HUDEP-2 (cell line): ENCODE data around the gene SDK1.
A peak's percentile ranks its signal among the peaks of the same experiment; 100 is the strongest.
"Not testable (repeated sequence)": the region's sequence is repeated elsewhere in the genome, so short reads cannot be mapped to it uniquely, and the experiment has no call there.

ENCODE experiments used
- DNase-seq, 76 experiments: peaks; one replicate each; lab custom pipeline; 2025; ENCODE audit not compliant: unreplicated experiment in 76 of 76; lab: John Stamatoyannopoulos, UW

The SDK1 gene

GRCh38 chr7:3696113-3696512 lies 395.1 kb downstream of the SDK1 start:
- DNase-seq: no peak

GRCh38 chr7:3697472-3697871 lies 396.4 kb downstream of the SDK1 start:
- DNase-seq: no peak

- no peak for DNase-seq
Measured at GRCh38 chr7:3705258-3705657, 404.2 kb downstream of the SDK1 start.

DNA sequence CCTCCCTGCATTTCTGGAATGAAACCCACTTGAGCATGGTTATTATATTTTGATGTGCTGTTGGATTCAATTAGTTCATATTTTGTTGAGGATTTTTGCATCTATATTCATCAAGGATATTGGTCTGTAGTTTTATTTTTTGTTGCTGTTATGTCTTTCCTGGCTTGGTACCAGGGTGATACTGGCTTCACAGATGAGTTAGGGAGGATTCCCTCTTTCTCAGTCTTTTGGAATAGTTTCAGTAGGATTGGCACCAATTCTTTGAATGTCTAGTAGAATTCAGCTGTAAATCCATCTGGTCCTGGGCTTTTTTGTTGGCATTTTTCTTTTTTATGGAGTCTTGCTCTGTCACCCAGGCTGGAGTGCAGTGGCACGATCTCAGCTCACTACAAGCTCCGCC lies 405.0 kb downstream of the SDK1 start:
- not testable (repeated sequence) for DNase-seq

DNA sequence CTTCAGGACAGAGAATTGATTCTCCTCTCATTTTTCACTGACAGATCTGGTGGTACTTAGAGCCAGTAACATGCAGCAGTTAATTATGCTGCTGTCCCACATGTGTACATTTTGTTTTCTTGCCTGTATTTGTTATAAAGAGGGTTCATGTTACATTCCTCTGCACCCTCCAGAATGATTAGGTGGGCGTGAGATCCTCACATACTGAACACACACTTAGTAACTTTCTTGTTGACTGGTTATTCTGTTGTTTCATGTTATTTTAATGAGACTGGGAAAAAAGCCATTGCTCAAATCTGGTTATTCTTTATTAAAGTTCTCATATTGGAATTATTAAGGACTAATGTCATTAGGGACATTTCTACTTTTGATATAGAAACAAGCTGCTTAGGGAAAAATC lies 409.1 kb downstream of the SDK1 start:
- no peak for DNase-seq

DNA sequence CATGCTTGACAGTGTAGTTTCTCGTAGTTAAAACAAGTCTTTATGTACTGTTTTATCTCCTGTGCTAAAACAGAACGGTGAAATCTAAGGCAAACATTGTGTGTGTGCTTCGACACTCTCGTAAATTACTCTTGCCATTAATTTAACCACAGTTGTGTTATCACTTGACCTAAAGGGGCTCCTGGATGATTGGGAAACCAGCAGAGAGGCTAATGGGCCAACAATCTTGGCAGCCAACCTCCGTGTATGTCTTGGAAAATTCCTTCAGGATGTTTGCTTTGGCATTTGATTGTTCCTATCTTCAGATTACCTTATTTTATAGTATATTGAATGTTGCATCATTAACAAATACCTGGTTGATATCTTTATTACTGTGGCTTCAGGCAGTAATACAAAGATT lies 409.5 kb downstream of the SDK1 start:
- DNase-seq: no peak

GRCh38 chr7:3712841-3713240 lies 411.8 kb downstream of the SDK1 start:
- DNase-seq: no peak

- DNase-seq: no peak
Measured at GRCh38 chr7:3721422-3721821, 420.4 kb downstream of the SDK1 start.

DNA sequence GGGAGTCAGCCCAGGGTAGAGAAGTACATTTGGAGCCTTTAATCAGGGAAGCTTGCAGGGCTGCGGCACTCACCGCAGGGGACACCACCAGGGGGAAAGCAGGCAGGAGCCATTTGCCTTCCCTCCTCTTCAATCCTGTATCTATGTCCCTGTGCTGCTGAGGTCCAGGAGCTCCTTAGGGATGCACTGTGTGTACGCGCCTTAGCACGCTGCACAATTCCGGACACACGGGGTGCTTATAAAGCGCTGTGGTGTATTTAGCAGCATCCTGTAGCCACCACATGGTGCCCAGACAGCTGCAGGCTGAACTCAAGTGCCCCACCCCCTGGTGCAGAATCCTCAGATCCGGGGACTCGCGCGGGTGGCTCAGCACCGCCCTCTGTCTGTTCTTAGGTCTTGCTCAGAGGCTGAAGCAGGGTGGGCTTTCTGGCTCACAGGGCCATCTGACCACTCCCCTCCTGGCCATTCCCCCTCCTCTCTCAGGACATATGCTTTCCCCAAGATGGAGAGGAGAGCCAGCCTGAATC lies 421.4 kb downstream of the SDK1 start:
- peak in 1 of 76 experiments; percentile 10 for DNase-seq

GRCh38 chr7:3725155-3726059 lies 424.4 kb downstream of the SDK1 start:
- no peak for DNase-seq

DNA sequence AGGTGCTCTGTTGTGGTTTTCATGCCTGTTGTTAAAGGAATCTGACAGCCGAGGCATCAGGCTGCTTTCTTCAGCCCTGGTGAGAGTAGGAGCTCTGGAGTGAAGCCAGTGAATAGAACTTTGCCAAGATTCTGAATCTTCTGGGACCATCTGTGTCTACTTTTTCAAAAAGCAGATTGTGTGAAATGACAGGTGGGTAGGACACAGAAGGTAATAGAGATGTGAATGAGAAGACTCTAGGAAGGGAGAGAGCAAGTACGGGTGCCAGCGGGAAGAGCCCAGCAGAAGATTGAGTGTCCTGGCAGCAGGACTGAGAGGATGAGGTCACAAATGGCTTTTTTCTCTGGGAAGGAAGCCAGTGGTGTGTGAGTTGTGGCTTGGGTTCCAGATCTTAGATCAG lies 429.2 kb downstream of the SDK1 start:
- no peak for DNase-seq

GRCh38 chr7:3732395-3733005 lies 431.4 kb downstream of the SDK1 start:
- DNase-seq: no peak

- DNase-seq: no peak
Measured at GRCh38 chr7:3733541-3734140, 432.6 kb downstream of the SDK1 start.

GRCh38 chr7:3738964-3739363 lies 437.9 kb downstream of the SDK1 start:
- DNase-seq: no peak

DNA sequence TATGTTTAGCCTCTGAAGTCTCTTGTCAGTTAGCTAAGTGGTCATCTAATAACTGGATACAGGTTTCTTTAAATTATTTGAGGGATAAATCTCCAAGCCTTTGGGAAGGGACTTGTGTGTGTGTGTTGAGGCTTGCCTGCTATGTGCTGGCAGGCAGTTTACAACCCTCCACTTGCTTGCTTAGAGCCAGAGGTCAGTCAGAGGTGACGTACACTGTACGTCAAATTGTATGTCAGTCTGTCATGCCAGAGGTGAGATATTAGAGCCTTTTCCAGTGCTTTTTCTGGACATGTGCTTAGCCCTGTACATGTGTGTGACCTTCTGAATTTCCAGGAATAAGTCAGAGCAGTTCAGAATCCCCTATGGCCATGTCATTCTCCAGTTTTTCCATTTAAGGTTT lies 438.9 kb downstream of the SDK1 start:
- DNase-seq: no peak

DNA sequence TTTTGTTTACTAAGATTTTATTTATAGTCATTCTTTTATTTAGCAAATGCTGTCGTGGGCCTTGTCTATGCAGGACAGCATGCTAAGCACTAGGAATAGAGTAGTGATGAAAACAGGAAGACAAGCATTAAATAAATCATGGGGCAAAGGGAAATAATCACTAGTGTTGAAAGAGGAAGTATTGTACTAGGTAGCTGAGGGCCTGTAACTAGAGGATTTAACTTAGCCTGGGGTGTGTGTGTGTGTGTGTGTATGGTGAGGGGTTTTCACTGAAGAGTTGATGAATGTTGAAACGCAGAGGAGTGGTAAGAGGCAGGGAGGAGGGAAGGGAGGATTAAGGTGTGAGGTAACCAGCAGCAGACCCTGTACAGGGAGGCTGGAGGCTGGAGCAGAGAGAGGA lies 446.4 kb downstream of the SDK1 start:
- DNase-seq: no peak

DNA sequence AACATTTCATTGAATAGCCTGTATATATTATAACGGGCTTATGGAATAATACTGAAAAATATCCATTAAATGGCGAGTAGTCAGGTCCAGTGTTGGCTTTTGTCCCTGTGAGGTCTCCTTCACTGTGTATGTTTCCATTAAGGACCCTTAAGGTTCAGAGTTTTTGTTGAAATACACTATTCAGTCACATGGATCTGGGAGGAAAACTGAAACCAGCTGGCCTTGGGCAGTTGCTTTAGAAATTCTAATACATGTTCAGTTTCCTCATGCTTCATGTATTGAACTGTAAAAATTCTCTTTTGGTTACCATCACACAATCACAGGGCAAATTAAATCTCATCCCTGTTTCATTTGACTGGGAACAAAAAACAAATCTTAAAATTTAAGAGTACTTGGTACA lies 447.3 kb downstream of the SDK1 start:
- DNase-seq: no peak

DNA sequence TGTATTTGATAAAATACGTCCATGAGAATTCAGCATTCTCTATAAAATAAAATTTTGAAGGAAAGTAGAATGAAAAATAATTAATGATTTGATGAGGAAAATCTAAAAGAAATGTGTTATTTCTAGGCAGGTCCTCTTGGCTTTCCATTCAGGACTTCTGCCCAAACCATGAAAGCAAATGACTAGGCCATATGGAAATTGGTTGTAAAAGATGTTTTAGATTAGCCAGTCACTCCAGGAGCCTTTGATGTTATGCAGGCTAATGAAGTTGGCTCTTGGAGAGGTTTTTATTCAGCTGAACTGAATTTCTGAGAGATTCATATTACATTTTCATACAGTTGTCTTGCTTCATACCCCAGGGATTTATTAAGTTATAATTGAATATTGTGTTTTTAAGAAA lies 452.8 kb downstream of the SDK1 start:
- DNase-seq: no peak

DNA sequence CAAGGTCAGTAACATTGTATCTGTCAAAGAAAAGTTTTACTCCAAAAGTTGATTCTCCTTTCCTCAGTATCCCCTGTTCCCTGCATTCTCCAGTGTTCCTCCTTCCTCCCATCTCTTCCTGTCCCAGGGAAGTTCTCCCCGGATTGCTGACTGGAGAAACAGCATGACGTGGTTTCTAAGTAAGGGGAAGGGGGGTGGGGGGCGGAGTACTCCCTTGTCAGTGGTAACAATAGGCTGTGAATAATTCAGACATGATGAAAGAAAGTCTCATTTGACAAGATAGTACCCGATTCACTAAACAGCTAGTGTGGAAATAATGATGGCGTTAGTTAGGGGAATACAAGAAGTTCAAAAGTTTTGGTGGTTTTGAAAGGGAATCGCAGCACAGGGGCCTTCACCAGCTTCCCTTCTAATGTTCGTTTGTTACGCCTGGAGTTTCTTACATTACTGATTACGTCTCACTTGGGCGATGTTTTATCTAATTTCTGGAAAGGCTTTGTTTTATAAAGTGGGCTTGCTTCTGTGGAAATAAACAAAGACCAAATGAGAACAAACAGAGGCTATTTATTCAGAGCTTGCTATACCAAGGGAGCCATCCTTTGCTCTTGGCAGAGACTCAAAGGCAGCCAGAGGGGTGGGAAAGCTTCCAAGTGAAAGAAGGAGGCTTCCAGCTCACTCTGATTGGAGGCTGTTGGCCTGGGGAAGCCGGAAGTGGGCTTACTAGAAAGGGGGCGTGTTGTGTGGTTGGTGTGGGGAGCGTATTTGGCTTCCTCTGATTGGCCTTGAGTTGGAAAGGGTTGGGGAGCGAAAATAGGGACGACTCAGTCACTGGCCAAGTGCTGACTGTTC lies 453.7 kb downstream of the SDK1 start:
- DNase-seq: no peak

DNA sequence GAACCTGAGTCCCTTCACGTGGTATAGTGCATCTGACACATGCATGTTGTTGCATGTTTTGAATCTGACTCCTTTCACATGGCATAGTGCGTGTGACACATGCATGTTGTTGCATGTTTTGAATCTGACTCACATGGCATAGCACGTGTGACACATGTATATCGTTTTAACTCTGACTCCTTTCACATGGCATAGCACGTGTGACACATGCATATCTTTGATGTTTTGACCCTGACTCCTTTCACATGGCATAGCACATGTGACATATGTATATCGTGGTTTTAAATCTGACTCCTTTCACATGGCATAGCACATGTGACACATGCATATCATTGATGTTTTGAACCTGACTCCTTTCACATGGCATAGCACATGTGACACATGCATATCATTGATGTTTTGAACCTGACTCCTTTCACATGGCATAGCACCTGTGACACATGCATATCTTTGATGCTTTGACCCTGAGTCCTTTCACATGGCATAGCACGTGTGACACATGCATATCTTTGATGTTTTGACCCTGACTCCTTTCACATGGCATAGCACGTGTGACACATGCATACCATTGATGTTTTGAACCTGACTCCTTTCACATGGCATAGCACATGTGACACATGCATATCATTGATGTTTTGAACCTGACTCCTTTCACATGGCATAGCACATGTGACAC lies 454.9 kb downstream of the SDK1 start:
- DNase-seq: not testable (repeated sequence)
